DND-41 (cell line): ENCODE measurements around the gene SCYGR4.

Source experiments
- CTCF ChIP-seq: IDR thresholded peaks from 2 replicates; pipeline ENCODE4 v1.5.1; 2012; ENCODE audit warnings: borderline replicate concordance, low read length, moderate library complexity, mild to moderate bottlenecking; ENCODE audit not compliant: poor library complexity, severe bottlenecking; ENCODE audit errors: extremely low read depth
- EZH2 ChIP-seq: IDR thresholded peaks from 3 replicates; pipeline ENCODE4 v1.6.1; 2012; ENCODE audit warnings: borderline replicate concordance, low read depth, mild to moderate bottlenecking, moderate library complexity, low read length, inconsistent platforms; ENCODE audit not compliant: severe bottlenecking

DNA sequence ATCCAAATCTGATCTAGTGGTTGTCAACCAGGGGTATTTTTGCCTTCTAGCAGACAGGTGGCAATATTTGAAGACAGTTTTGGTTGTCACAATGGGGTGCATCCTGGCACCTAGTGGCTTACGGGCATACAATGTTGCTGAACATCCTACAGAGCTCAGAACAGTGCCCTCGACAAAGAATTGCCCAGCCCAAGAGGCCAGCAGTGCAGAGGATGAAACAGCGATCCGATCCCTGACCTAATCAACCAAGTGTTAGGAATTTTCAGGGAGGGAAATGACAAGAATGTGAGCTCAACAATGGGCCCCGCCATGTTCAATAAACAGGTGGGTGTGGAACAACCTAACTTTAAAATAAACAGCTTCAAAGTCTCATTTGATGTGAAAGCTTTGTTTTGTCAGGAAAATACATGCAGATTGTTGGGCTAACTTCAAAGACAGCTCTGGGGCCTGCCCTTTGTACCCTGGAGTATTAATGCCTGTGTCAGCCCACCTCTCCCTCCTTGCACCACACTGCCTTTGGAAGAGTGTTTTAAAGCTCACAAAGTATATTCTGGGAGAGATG is 26.8 kb downstream of the SCYGR4 start:
- no peak for TF ChIP-seq CTCF
- TF ChIP-seq EZH2, result no peak
